Uterus (tissue), 4 donors: Measurements from ENCODE around the gene GFRA4. TPM values are rescaled to one million over a fixed set of nuclear protein-coding genes. Genes with fewer than 3 reads are reported as not detected.

Experiments used
- DNase-seq, 2 donors: peaks; one replicate each; pipeline ENCODE4 v3.0.0-alpha.2; 2019 to 2020
- H3K27ac ChIP-seq, 2 donors: fragments of 200-600 bp; sonication (generic); 1 replicate in 1 of 2; 2 replicates in 1 of 2; pipeline ENCODE4 v1.5.1; 2016 to 2018
- H3K27me3 ChIP-seq, 2 donors: fragments of 200-600 bp; sonication (generic); one replicate each; pipeline ENCODE4 v1.5.1; 2018 to 2019; ENCODE audit warnings: control low read depth in 1 of 2
- H3K36me3 ChIP-seq, 2 donors: fragments of 200-600 bp; sonication (generic); one replicate each; pipeline ENCODE4 v1.5.1; 2019; ENCODE audit warnings: control low read depth in 1 of 2
- H3K4me1 ChIP-seq, 2 donors: fragments of 200-600 bp; sonication (generic); one replicate each; pipeline ENCODE4 v1.5.1; 2018 to 2019; ENCODE audit warnings: control low read depth in 1 of 2
- H3K4me3 ChIP-seq, 2 donors: fragments of 200-600 bp; sonication (generic); 1 replicate in 1 of 2; 2 replicates in 1 of 2; pipeline ENCODE4 v1.5.1; 2018 to 2019; ENCODE audit warnings: mild to moderate bottlenecking in 1 of 2
- H3K9me3 ChIP-seq, 2 donors: fragments of 200-600 bp; sonication (generic); one replicate each; pipeline ENCODE4 v1.5.1; 2019; ENCODE audit warnings: control low read depth in 1 of 2
- POLR2A ChIP-seq, 2 donors: fragments of 450-650 bp; IDR thresholded peaks; one replicate each; pipeline ENCODE4 v1.6.1; 2016; ENCODE audit warnings: antibody characterized with exemption in 2 of 2, mild to moderate bottlenecking in 1 of 2, moderate library complexity in 1 of 2
- intact Hi-C: fragments of 100-400 bp; cut with DNase I; formaldehyde crosslinking; loops from one replicate; pipeline ENCODE4 v1.15.1; 2023; ENCODE audit warnings: low total_unique reads
- total RNA-seq, 4 donors: library from RNA; depleted of rRNA in 3 of 4; stranded (reverse); fragments of >200 nt in 3 of 4; gene quantifications; one replicate each; pipeline versions ENCODE4 v1.1.0 to v1.2.4, GENCODE V29; 2014 to 2023
- TF ChIP-seq, protein P1 (sequence below), 4 experiments: fragments of 200-600 bp in 2 of 4; fragments of 450-650 bp in 2 of 4; sonication (generic) in 2 of 4; IDR thresholded peaks; one replicate each; pipeline ENCODE4 v1.5.1; 2016 to 2019; ENCODE audit warnings: antibody characterized with exemption in 4 of 4, mild to moderate bottlenecking in 2 of 4, moderate library complexity in 1 of 4
- donor health status: DM: yes; HTN: yes; CAD: no.

Gene GFRA4
- total RNA-seq = not detected

DNA sequence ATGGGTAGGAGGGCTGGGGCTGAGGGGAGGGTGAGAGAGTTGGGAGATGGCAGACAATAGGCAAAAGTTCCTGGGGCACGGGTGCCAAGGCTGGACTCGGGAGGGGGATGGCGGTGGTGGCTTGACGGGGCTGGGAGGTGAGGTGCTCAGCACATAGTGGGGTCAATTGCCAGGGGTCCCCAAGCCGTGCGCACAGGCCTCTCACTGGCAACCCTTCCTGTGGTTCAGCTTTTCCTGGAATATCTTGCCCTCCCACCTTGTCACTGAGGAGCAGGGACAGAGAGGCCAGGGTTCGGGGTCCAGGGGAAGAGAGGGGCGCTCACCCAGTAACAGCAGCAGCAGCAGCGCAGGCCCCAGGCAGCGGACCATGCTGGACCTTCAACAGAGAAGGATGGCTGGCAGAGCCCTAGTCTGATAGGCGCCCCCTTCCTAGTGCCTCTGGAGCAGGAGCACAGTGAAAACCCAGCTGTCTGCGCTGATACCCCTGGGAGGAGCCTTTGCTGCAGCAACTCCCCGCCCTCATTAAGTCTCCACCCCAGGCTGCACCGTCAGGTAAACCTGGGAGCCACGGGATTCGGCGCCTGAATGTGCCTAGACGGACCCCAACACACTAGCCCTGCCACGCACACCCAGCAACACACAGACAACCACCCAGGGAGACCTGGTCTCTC is at the start of gene GFRA4:
Gene GFRA4 (minus strand): TSS at position 369 of the 671 bp plus-strand sequence. CDS start 0 bp downstream, at position 369.
- Histone ChIP-seq H3K27me3 (peaks cover 5 to 15% of the 10 kb centered on the region in 2 donors), H3K27ac (no peak within 1 kb of the TSS), H3K9me3 (no peaks in the 10 kb centered on the region), H3K36me3 (no peaks in the 10 kb centered on the region), H3K4me3 (no peak within 1 kb of the TSS), H3K4me1 (peaks cover 2 to 7% of the 10 kb centered on the region in 2 donors)
- TF ChIP-seq, protein P1, sequence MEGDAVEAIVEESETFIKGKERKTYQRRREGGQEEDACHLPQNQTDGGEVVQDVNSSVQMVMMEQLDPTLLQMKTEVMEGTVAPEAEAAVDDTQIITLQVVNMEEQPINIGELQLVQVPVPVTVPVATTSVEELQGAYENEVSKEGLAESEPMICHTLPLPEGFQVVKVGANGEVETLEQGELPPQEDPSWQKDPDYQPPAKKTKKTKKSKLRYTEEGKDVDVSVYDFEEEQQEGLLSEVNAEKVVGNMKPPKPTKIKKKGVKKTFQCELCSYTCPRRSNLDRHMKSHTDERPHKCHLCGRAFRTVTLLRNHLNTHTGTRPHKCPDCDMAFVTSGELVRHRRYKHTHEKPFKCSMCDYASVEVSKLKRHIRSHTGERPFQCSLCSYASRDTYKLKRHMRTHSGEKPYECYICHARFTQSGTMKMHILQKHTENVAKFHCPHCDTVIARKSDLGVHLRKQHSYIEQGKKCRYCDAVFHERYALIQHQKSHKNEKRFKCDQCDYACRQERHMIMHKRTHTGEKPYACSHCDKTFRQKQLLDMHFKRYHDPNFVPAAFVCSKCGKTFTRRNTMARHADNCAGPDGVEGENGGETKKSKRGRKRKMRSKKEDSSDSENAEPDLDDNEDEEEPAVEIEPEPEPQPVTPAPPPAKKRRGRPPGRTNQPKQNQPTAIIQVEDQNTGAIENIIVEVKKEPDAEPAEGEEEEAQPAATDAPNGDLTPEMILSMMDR (IDR thresholded peaks at IDR 0.05) = no peak
- TF ChIP-seq POLR2A (IDR thresholded peaks at IDR 0.05) = no peak
- no peak for DNase-seq
- intact Hi-C loops = no loop called here

DNA sequence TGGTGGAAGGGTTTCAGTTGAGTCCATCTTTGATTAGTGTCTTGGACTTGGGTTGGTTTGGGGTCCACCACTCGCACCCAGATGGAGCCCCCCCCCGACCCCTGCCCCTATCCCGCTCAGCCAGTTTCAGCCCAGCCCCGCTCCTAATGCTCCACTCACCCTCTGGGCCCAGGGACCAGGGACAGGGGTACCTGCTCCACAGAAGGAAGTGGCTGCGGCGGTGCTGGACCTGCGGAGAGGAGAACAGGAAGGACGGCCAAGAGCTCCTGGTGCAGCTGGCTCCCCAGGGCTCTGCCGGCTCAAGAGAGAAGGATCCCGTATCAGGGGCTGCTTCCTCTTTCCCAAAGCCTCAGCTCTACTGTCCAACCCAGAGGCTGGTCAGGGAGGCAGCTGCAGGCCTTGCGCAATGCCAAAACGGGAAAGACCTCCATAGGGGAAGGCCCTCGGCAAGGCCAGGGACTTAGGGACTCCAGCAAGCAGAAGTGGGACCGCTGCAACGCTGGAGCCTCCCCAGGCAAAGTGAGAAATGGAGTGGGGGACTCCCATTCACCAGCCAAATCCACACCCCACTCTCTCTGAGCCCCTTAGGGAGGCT is 49.2 kb upstream of the GFRA4 start, which contains the start of gene SIGLEC1:
Gene SIGLEC1 (minus strand): TSS at position 322 of the 595 bp plus-strand sequence. CDS start 5,472 bp downstream, outside the sequence.
- Histone ChIP-seq H3K27me3 (no peaks in the 10 kb centered on the region), H3K4me1 (no peaks in the 10 kb centered on the region), H3K36me3 (no peaks in the 10 kb centered on the region), H3K4me3 (no peak within 1 kb of the TSS), H3K9me3 (no peaks in the 10 kb centered on the region), H3K27ac (no peak within 1 kb of the TSS)
- intact Hi-C loops = no loop called here
- TF ChIP-seq, protein P1 (IDR thresholded peaks at IDR 0.05) = no peak
- no peak for TF ChIP-seq POLR2A (IDR thresholded peaks at IDR 0.05)
- no peak for DNase-seq

- no peak for DNase-seq
- H3K4me1 ChIP-seq = no peaks in the 10 kb centered on the region
- no peaks in the 10 kb centered on the region for H3K36me3 ChIP-seq
- H3K27ac ChIP-seq = no peak overlapping the region
- H3K27me3 ChIP-seq = no peaks in the 10 kb centered on the region
- no peaks in the 10 kb centered on the region for H3K9me3 ChIP-seq
- H3K4me3 ChIP-seq = no peak overlapping the region
- TF ChIP-seq, protein P1 (IDR thresholded peaks at IDR 0.05) = no peak
- no peak for TF ChIP-seq POLR2A (IDR thresholded peaks at IDR 0.05)
- intact Hi-C loops = loop anchor here (2.0 kb wide), 1 partner anchor 35 kb away; no protein-coding TSS in a partner anchor
Observed at GRCh38 chr20:3711484-3711941, 48.3 kb upstream of the GFRA4 start.

GRCh38 chr20:3710703-3711483 is 47.7 kb upstream of the GFRA4 start:
- no peak overlapping the region for H3K4me3 ChIP-seq
- intact Hi-C loops = loop anchor here (2.0 kb wide), 1 partner anchor 34 kb away; no protein-coding TSS in a partner anchor
- no peaks in the 10 kb centered on the region for H3K27me3 ChIP-seq
- H3K9me3 ChIP-seq = no peaks in the 10 kb centered on the region
- TF ChIP-seq, protein P1 (IDR thresholded peaks at IDR 0.05) = peak; percentile 96 to 99 (median 98)
- peak in 1 of 2 donors; percentile 36 for TF ChIP-seq POLR2A (IDR thresholded peaks at IDR 0.05)
- no peaks in the 10 kb centered on the region for H3K36me3 ChIP-seq
- no peak overlapping the region for H3K27ac ChIP-seq
- no peaks in the 10 kb centered on the region for H3K4me1 ChIP-seq
- peak; percentile 77 to 85 for DNase-seq
